HG03565 (cell line): ENCODE data around the gene PATE1.

ENCODE experiments used
- ATAC-seq: cut with Tn5 transposase; IDR thresholded peaks from one replicate; pipeline ENCODE4 v1.9.1; 2021; ENCODE audit warnings: mild to moderate bottlenecking, moderate library complexity; ENCODE audit not compliant: unreplicated experiment

Gene PATE1

GRCh38 chr11:125787827-125788226, 41.7 kb downstream of the PATE1 start, which contains the start of gene PATE3:
TSS of gene PATE3 (plus strand) at chr11:125788127. CDS start at chr11:125788152, 25 bp downstream.
- no peak for ATAC-seq

- ATAC-seq, result no peak
These were observed 44.7 kb downstream of the PATE1 start for GRCh38 chr11:125790825-125791224.

GRCh38 chr11:125797641-125798040, 51.6 kb downstream of the PATE1 start:
- no peak for ATAC-seq
